ENCODE data around the gene FAM117B.
"Not testable (repeated sequence)": the region's sequence is repeated elsewhere in the genome, so short reads cannot be mapped to it uniquely, and the experiment has no call there.

Gene FAM117B

DNA sequence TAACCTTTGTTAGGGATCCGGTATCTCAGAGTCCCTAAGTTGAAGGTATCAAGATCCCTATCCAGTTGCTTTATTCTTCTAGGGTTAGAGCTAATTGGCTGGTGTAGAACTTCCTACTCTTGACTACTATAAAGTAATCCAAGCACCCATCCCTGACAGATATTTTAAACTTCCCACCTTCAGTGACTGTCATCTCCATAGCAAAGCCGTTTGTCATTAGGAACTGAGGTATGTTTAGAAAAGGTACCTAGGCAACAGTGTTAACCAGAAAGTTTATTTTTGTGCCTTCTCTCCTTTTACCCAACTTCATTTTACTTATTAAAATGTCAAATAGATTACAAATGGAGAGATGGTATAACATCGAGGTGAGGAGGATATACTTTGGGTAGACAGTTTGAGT, 4.5 kb downstream of the FAM117B start:
- 90% methylated on average over 2 of the region's 3 CpGs for WGBS
- peaks cover 13% of the 10 kb centered on the region for H3K4me1 ChIP-seq (ENCODE audit: insufficient read depth, low read length)
- no peaks in the 10 kb centered on the region for H3K36me3 ChIP-seq (ENCODE audit: insufficient read depth, low read length)
- no peak overlapping the region for H3K27ac ChIP-seq (ENCODE audit: low read depth, low read length)
- H3K27me3 ChIP-seq (ENCODE audit: insufficient read depth, low read length), result no peaks in the 10 kb centered on the region
- no peak overlapping the region for H3K4me3 ChIP-seq (ENCODE audit: low read length)
- no peak overlapping the region for H3K9ac ChIP-seq (ENCODE audit: low read depth, low read length)
- no peaks in the 10 kb centered on the region for H3K9me3 ChIP-seq (ENCODE audit: insufficient read depth, low read depth, low read length)

GRCh38 chr2:202642567-202642966, 7.8 kb downstream of the FAM117B start:
- Histone ChIP-seq H3K9me3 (ENCODE audit: insufficient read depth, low read depth, low read length) (no peaks in the 10 kb centered on the region), H3K4me3 (ENCODE audit: low read length) (no peak overlapping the region), H3K36me3 (ENCODE audit: insufficient read depth, low read length) (no peaks in the 10 kb centered on the region), H3K9ac (ENCODE audit: low read depth, low read length) (0 out of 2 replicates have a peak overlapping the region, but pooled peaks have one; percentile 24), H3K4me1 (ENCODE audit: insufficient read depth, low read length) (peaks cover 8% of the 10 kb centered on the region), H3K27ac (ENCODE audit: low read depth, low read length) (no peak overlapping the region), H3K27me3 (ENCODE audit: insufficient read depth, low read length) (no peaks in the 10 kb centered on the region)
- 87% methylated on average over 2 of the region's 2 CpGs for WGBS

- 93% methylated on average over 5 of the region's 5 CpGs for WGBS
- Histone ChIP-seq H3K9me3 (ENCODE audit: insufficient read depth, low read depth, low read length) (no peaks in the 10 kb centered on the region), H3K4me1 (ENCODE audit: insufficient read depth, low read length) (peaks cover 8% of the 10 kb centered on the region), H3K36me3 (ENCODE audit: insufficient read depth, low read length) (no peaks in the 10 kb centered on the region), H3K27me3 (ENCODE audit: insufficient read depth, low read length) (no peaks in the 10 kb centered on the region), H3K9ac (ENCODE audit: low read depth, low read length) (0 out of 2 replicates have a peak overlapping the region, but pooled peaks have one; percentile 24), H3K27ac (ENCODE audit: low read depth, low read length) (no peak overlapping the region), H3K4me3 (ENCODE audit: low read length) (no peak overlapping the region)
These were observed 8.5 kb downstream of the FAM117B start for GRCh38 chr2:202643012-202643858.

GRCh38 chr2:202652119-202652518, 17.4 kb downstream of the FAM117B start:
- H3K36me3 ChIP-seq (ENCODE audit: insufficient read depth, low read length), result no peaks in the 10 kb centered on the region
- H3K27ac ChIP-seq (ENCODE audit: low read depth, low read length), result no peak overlapping the region
- H3K9ac ChIP-seq (ENCODE audit: low read depth, low read length), result no peak overlapping the region
- no peaks in the 10 kb centered on the region for H3K27me3 ChIP-seq (ENCODE audit: insufficient read depth, low read length)
- H3K4me3 ChIP-seq (ENCODE audit: low read length), result no peak overlapping the region
- 92% methylated on average over 4 of the region's 4 CpGs for WGBS
- no peaks in the 10 kb centered on the region for H3K9me3 ChIP-seq (ENCODE audit: insufficient read depth, low read depth, low read length)
- no peaks in the 10 kb centered on the region for H3K4me1 ChIP-seq (ENCODE audit: insufficient read depth, low read length)

- Histone ChIP-seq H3K4me3 (ENCODE audit: low read length) (no peak overlapping the region), H3K9me3 (ENCODE audit: insufficient read depth, low read depth, low read length) (no peaks in the 10 kb centered on the region), H3K4me1 (ENCODE audit: insufficient read depth, low read length) (no peaks in the 10 kb centered on the region), H3K27me3 (ENCODE audit: insufficient read depth, low read length) (no peaks in the 10 kb centered on the region), H3K36me3 (ENCODE audit: insufficient read depth, low read length) (no peaks in the 10 kb centered on the region), H3K9ac (ENCODE audit: low read depth, low read length) (no peak overlapping the region), H3K27ac (ENCODE audit: low read depth, low read length) (no peak overlapping the region)
- WGBS, result 90% methylated on average over 4 of the region's 4 CpGs
These were observed 19.1 kb downstream of the FAM117B start for GRCh38 chr2:202653890-202654289.

- H3K36me3 ChIP-seq (ENCODE audit: insufficient read depth, low read length), result no peaks in the 10 kb centered on the region
- no peaks in the 10 kb centered on the region for H3K27me3 ChIP-seq (ENCODE audit: insufficient read depth, low read length)
- H3K4me1 ChIP-seq (ENCODE audit: insufficient read depth, low read length), result no peaks in the 10 kb centered on the region
- H3K9me3 ChIP-seq (ENCODE audit: insufficient read depth, low read depth, low read length), result no peaks in the 10 kb centered on the region
- no peak overlapping the region for H3K4me3 ChIP-seq (ENCODE audit: low read length)
- no peak overlapping the region for H3K9ac ChIP-seq (ENCODE audit: low read depth, low read length)
- no peak overlapping the region for H3K27ac ChIP-seq (ENCODE audit: low read depth, low read length)
These were observed 23.1 kb downstream of the FAM117B start for GRCh38 chr2:202657876-202658275.

DNA sequence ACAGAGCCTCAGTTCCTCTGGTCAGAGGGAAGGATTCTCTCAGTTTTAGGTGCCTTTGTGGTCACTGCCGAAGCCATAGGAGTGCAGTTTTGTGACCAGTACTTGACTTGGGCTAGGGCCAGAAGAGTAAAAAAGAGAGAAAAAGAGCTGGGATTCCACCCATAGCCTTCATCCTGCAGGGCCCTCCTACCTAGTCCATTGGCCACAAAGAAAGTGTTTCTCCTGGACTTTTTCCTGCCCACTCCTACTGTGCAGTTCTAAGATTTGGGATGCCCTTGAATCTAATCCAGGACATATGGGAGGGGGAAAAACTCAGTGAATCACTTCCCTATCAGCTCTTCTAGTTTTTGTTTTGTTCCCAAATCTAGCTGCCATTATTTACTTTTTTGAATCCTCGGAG, 26.0 kb downstream of the FAM117B start:
- H3K4me1 ChIP-seq (ENCODE audit: insufficient read depth, low read length), result no peaks in the 10 kb centered on the region
- H3K27me3 ChIP-seq (ENCODE audit: insufficient read depth, low read length), result no peaks in the 10 kb centered on the region
- no peak overlapping the region for H3K27ac ChIP-seq (ENCODE audit: low read depth, low read length)
- H3K4me3 ChIP-seq (ENCODE audit: low read length), result no peak overlapping the region
- WGBS, result 98% methylated on average over 2 of the region's 2 CpGs
- no peaks in the 10 kb centered on the region for H3K36me3 ChIP-seq (ENCODE audit: insufficient read depth, low read length)
- no peaks in the 10 kb centered on the region for H3K9me3 ChIP-seq (ENCODE audit: insufficient read depth, low read depth, low read length)
- no peak overlapping the region for H3K9ac ChIP-seq (ENCODE audit: low read depth, low read length)

DNA sequence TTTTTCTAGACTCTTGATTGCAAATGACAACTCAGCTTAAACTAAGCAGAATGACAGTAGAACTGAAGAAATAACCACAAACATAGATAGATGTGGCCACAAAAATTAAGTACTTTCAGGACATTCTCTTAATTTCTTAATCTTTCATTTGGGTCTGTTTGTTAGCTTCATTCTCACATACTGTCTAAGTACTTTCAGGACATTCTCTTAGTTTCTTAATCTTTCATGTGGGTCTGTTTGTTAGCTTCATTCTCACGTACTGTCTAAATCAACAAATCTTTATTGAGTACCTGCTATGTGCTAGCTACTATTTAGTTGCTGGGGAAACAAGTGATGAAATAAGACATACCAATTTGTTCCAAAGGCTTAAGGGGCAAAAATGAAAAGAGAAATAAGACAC, 35.1 kb downstream of the FAM117B start:
- H3K27ac ChIP-seq (ENCODE audit: low read depth, low read length), result no peak overlapping the region
- H3K9me3 ChIP-seq (ENCODE audit: insufficient read depth, low read depth, low read length), result no peaks in the 10 kb centered on the region
- H3K4me1 ChIP-seq (ENCODE audit: insufficient read depth, low read length), result no peaks in the 10 kb centered on the region
- H3K36me3 ChIP-seq (ENCODE audit: insufficient read depth, low read length), result no peaks in the 10 kb centered on the region
- H3K4me3 ChIP-seq (ENCODE audit: low read length), result no peak overlapping the region
- H3K27me3 ChIP-seq (ENCODE audit: insufficient read depth, low read length), result no peaks in the 10 kb centered on the region
- H3K9ac ChIP-seq (ENCODE audit: low read depth, low read length), result no peak overlapping the region
- WGBS, result 100% methylated on average over 1 of the region's 1 CpG

GRCh38 chr2:202671317-202672035, 36.7 kb downstream of the FAM117B start:
- 100% methylated on average over 3 of the region's 3 CpGs for WGBS
- no peak overlapping the region for H3K9ac ChIP-seq (ENCODE audit: low read depth, low read length)
- no peaks in the 10 kb centered on the region for H3K9me3 ChIP-seq (ENCODE audit: insufficient read depth, low read depth, low read length)
- H3K27me3 ChIP-seq (ENCODE audit: insufficient read depth, low read length), result no peaks in the 10 kb centered on the region
- H3K36me3 ChIP-seq (ENCODE audit: insufficient read depth, low read length), result no peaks in the 10 kb centered on the region
- no peaks in the 10 kb centered on the region for H3K4me1 ChIP-seq (ENCODE audit: insufficient read depth, low read length)
- no peak overlapping the region for H3K27ac ChIP-seq (ENCODE audit: low read depth, low read length)
- H3K4me3 ChIP-seq (ENCODE audit: low read length), result no peak overlapping the region

DNA sequence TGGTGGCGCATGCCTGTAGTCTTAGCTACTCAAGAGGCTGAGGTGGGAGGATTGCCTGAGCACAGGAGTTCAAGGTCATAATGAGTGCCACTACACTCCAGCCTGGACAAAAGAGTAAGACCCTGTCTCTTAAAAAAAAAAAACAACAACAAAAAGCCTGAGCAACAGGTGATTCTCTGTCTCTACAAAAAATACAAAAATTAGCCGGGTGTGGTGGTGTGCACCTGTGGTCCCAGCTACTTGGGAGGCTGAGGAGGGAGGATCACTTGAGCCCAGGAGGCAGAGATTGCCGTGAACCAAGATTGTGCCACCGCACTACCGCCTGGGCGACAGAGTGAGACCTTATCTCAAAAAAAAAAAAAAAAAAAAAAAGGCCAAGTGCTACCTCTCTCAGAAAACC, 40.3 kb downstream of the FAM117B start:
- H3K4me3 ChIP-seq (ENCODE audit: low read length); H3K9me3 ChIP-seq (ENCODE audit: insufficient read depth, low read depth, low read length); H3K36me3 ChIP-seq (ENCODE audit: insufficient read depth, low read length); H3K9ac ChIP-seq (ENCODE audit: low read depth, low read length); H3K27ac ChIP-seq (ENCODE audit: low read depth, low read length); H3K4me1 ChIP-seq (ENCODE audit: insufficient read depth, low read length); H3K27me3 ChIP-seq (ENCODE audit: insufficient read depth, low read length): not testable (repeated sequence)
- WGBS, result 98% methylated on average over 6 of the region's 6 CpGs

DNA sequence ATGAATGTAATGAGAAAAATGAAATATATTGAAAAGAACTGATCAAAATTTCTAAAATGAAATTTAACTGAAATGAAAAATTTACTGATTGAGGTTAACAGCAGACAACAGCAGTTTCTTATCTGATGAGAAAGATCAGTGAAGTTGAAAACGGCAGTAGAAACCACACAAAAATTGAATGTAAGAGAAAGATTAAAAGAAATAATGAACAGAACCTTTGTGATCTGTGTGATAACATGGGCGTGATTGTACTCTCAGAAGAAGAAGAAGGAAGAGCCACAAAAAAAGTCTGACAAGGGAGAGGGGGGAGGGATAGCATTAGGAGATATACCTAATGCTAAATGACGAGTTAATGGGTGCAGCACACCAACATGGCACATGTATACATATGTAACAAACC, 45.2 kb downstream of the FAM117B start:
- WGBS, result 95% methylated on average over 2 of the region's 3 CpGs
- Histone ChIP-seq H3K9me3 (ENCODE audit: insufficient read depth, low read depth, low read length) (no peaks in the 10 kb centered on the region; the same call in 1 of the 2 replicates), H3K27ac (ENCODE audit: low read depth, low read length) (no peak overlapping the region), H3K9ac (ENCODE audit: low read depth, low read length) (no peak overlapping the region), H3K36me3 (ENCODE audit: insufficient read depth, low read length) (no peaks in the 10 kb centered on the region), H3K4me1 (ENCODE audit: insufficient read depth, low read length) (peaks cover 7% of the 10 kb centered on the region; the same call in 1 of the 2 replicates), H3K27me3 (ENCODE audit: insufficient read depth, low read length) (no peaks in the 10 kb centered on the region), H3K4me3 (ENCODE audit: low read length) (no peak overlapping the region)
